ENCODE results near the gene UBE2R2. TPM values are rescaled to one million over a fixed set of nuclear protein-coding genes. Genes with fewer than 3 reads are reported as not detected.

UBE2R2 gene
- total and polyA plus RNA-seq, 2 of the 4 experiments (the other 2 are of a cell fraction): 12.7 to 24.8 TPM

DNA sequence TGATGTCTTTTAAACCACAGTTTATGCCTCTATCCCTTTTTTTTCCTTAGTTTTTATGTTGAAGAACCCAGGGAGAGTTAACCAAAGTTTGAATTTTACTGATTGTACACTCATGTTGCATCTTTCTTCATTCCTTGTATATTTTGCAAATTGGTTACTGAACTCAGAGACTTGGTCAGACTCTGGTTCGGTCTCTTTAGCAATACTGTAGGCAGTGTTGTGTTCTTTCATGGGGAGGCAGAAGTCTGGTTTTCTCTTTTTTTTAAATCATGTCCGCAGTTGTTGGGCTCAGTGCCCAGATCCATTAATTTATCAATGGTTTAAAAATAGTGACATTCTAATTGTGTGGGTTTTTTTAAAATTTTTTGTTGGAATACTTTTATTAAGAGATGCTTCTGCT lies 23.4 kb downstream of the UBE2R2 start:
- WGBS, 2 experiments (ENCODE audit: extremely low coverage in 2 of 2, insufficient read length in 1 of 2): no CpG with 5 or more reads among the region's 2 CpGs
- no peak overlapping the region for H3K4ac ChIP-seq (ENCODE audit: low read depth, low read length)
- H3K9me1 ChIP-seq (ENCODE audit: insufficient read depth, low read length): peaks cover 10% of the 10 kb centered on the region
- no peaks in the 10 kb centered on the region for H3K27me3 ChIP-seq (ENCODE audit: control insufficient read depth, insufficient read depth, low read length)
- no peak overlapping the region for H2AK9ac ChIP-seq (replicated peaks; ENCODE audit: low read depth, low read length, poor library complexity)
- DNase-seq (peak; percentile 32), ATAC-seq (ENCODE audit: low read depth) (peak; percentile 38)
- POLR2A ChIA-PET (ENCODE audit: unreplicated experiment): no interaction called here
- TF ChIP-seq SMC3 (IDR thresholded peaks at IDR 0.05; ENCODE audit: low read depth, low read length) (no peak), RCOR1 (IDR thresholded peaks at IDR 0.05; ENCODE audit: insufficient replicate concordance, low read length) (no peak), MAZ (IDR thresholded peaks at IDR 0.05; ENCODE audit: borderline replicate concordance, low read depth, low read length) (no peak), RAD21 (IDR thresholded peaks at IDR 0.05; ENCODE audit: low read length) (no peak), CEBPB (IDR thresholded peaks at IDR 0.05; ENCODE audit: low read depth, low read length) (no peak)
- TF ChIP-seq, protein P1, sequence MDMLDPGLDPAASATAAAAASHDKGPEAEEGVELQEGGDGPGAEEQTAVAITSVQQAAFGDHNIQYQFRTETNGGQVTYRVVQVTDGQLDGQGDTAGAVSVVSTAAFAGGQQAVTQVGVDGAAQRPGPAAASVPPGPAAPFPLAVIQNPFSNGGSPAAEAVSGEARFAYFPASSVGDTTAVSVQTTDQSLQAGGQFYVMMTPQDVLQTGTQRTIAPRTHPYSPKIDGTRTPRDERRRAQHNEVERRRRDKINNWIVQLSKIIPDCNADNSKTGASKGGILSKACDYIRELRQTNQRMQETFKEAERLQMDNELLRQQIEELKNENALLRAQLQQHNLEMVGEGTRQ (IDR thresholded peaks at IDR 0.05; ENCODE audit: low read depth, low read length): no peak
- H2BK5ac ChIP-seq (ENCODE audit: low read depth, low read length, poor library complexity, severe bottlenecking): no peak overlapping the region
- peaks cover 8% of the 10 kb centered on the region for H3K4me1 ChIP-seq (ENCODE audit: control insufficient read depth, insufficient read depth, low read length)
- no peak overlapping the region for H3K27ac ChIP-seq (ENCODE audit: insufficient read depth, low read length)
- no peak overlapping the region for H3K14ac ChIP-seq (replicated peaks; ENCODE audit: low read depth, low read length)
- no peak overlapping the region for H4K8ac ChIP-seq (ENCODE audit: low read depth in 2 of 2, low read length in 2 of 2)
- H3K79me1 ChIP-seq (ENCODE audit: low read depth in 1 of 2, low read length in 2 of 2): peaks cover 0 to 71% of the 10 kb centered on the region in 2 experiments
- no peak overlapping the region for H3K4me3 ChIP-seq (ENCODE audit: insufficient read depth, low read depth, low read length)
- no peaks in the 10 kb centered on the region for H3K36me3 ChIP-seq (ENCODE audit: control insufficient read depth, insufficient read depth, low read length)
- H3K4me2 ChIP-seq (ENCODE audit: low read depth, low read length): no peak overlapping the region
- no peak overlapping the region for H3K9ac ChIP-seq (ENCODE audit: low read depth, low read length)
- no TSS peak for BruUV-seq (replicated peaks)
- in situ Hi-C loops (cut with MboI; ENCODE audit: low sequenced_read_pairs): no loop called here
- intact Hi-C loops (cut with micrococcal nuclease): no loop called here
- CTCF ChIA-PET: interaction anchor here (0.6 kb wide), 1 partner anchor 593 kb away, joined by 3 read pairs; no protein-coding TSS in a partner anchor
- no peak overlapping the region for H4K91ac ChIP-seq (ENCODE audit: insufficient read depth, low read depth, low read length)
- no peak overlapping the region for H2AK5ac ChIP-seq (ENCODE audit: low read depth, low read length)
- H3K23ac ChIP-seq (ENCODE audit: low read depth, low read length): peak overlapping the region; percentile 33
- H4K5ac ChIP-seq (ENCODE audit: low read depth, low read length): no peak overlapping the region
- H2AFZ ChIP-seq (replicated peaks; ENCODE audit: low read length, poor library complexity): no peak overlapping the region
- no peak overlapping the region for H3K56ac ChIP-seq (ENCODE audit: extremely low read depth, insufficient read depth, low read length)
- no peak overlapping the region for H2BK20ac ChIP-seq (ENCODE audit: low read depth, low read length)
- dilution Hi-C loops (cut with HindIII; ENCODE audit: low sequenced_read_pairs, unreplicated experiment): no loop called here
- H4K20me1 ChIP-seq (ENCODE audit: insufficient read depth, low read length): peaks cover 97% of the 10 kb centered on the region
- no peak overlapping the region for H3K18ac ChIP-seq (ENCODE audit: low read depth, low read length)
- no peaks in the 10 kb centered on the region for H3K9me3 ChIP-seq (ENCODE audit: control insufficient read depth, insufficient read depth, low read length)
- no peak overlapping the region for H2BK120ac ChIP-seq (ENCODE audit: low read depth, low read length)
- H2BK15ac ChIP-seq (ENCODE audit: low read depth, low read length): no peak overlapping the region
